NCI-H1105 (cell line): ENCODE results near the gene SRGAP2B.
"Not testable (repeated sequence)": the region's sequence is repeated elsewhere in the genome, so short reads cannot be mapped to it uniquely, and the experiment has no call there.

ENCODE experiments used
- DNase-seq: peaks from one replicate; lab custom pipeline; 2025; lab: John Stamatoyannopoulos, UW

The SRGAP2B gene

GRCh38 chr1:144947495-144947894 lies 147.6 kb downstream of the SRGAP2B start:
- not testable (repeated sequence) for DNase-seq

- DNase-seq = not testable (repeated sequence)
Observed at GRCh38 chr1:144946525-144947480, 148.3 kb downstream of the SRGAP2B start.

GRCh38 chr1:144941710-144942109 lies 153.4 kb downstream of the SRGAP2B start:
- DNase-seq = not testable (repeated sequence)

- not testable (repeated sequence) for DNase-seq
Observed at GRCh38 chr1:144940054-144940453, 155.1 kb downstream of the SRGAP2B start.

- DNase-seq = not testable (repeated sequence)
Observed at GRCh38 chr1:144938627-144939026, 156.5 kb downstream of the SRGAP2B start.

- DNase-seq = not testable (repeated sequence)
Observed at GRCh38 chr1:144936186-144936732, 158.9 kb downstream of the SRGAP2B start.

GRCh38 chr1:144935310-144935709 lies 159.8 kb downstream of the SRGAP2B start:
- not testable (repeated sequence) for DNase-seq

- DNase-seq = not testable (repeated sequence)
Observed at GRCh38 chr1:144933014-144933413, 162.1 kb downstream of the SRGAP2B start.

- not testable (repeated sequence) for DNase-seq
Observed at GRCh38 chr1:144932153-144932552, 163.0 kb downstream of the SRGAP2B start.

GRCh38 chr1:144931553-144931952 lies 163.6 kb downstream of the SRGAP2B start:
- not testable (repeated sequence) for DNase-seq

GRCh38 chr1:144930085-144930777 lies 164.9 kb downstream of the SRGAP2B start:
- DNase-seq = not testable (repeated sequence)

GRCh38 chr1:144927292-144927691 lies 167.8 kb downstream of the SRGAP2B start:
- not testable (repeated sequence) for DNase-seq

- not testable (repeated sequence) for DNase-seq
Observed at GRCh38 chr1:144923640-144924039, 171.5 kb downstream of the SRGAP2B start.

GRCh38 chr1:144922785-144923184 lies 172.3 kb downstream of the SRGAP2B start:
- DNase-seq = not testable (repeated sequence)

- not testable (repeated sequence) for DNase-seq
Observed at GRCh38 chr1:144919106-144919505, 176.0 kb downstream of the SRGAP2B start.

GRCh38 chr1:144918027-144918603 lies 177.0 kb downstream of the SRGAP2B start:
- not testable (repeated sequence) for DNase-seq

- DNase-seq = not testable (repeated sequence)
Observed at GRCh38 chr1:144917154-144918026, 177.7 kb downstream of the SRGAP2B start.

- DNase-seq = not testable (repeated sequence)
Observed at GRCh38 chr1:144913977-144914734, 181.0 kb downstream of the SRGAP2B start.

- DNase-seq = not testable (repeated sequence)
Observed at GRCh38 chr1:144913458-144913857, 181.7 kb downstream of the SRGAP2B start.

- not testable (repeated sequence) for DNase-seq
Observed at GRCh38 chr1:144910729-144911128, 184.4 kb downstream of the SRGAP2B start.
